Superior temporal gyrus (tissue), 1 donor: ENCODE measurements around the gene KLHL29.

Experiments
- DNase-seq: peaks from one replicate; pipeline ENCODE4 v3.0.0-alpha.2; 2016; ENCODE audit errors: extremely low spot score

Gene KLHL29

DNA sequence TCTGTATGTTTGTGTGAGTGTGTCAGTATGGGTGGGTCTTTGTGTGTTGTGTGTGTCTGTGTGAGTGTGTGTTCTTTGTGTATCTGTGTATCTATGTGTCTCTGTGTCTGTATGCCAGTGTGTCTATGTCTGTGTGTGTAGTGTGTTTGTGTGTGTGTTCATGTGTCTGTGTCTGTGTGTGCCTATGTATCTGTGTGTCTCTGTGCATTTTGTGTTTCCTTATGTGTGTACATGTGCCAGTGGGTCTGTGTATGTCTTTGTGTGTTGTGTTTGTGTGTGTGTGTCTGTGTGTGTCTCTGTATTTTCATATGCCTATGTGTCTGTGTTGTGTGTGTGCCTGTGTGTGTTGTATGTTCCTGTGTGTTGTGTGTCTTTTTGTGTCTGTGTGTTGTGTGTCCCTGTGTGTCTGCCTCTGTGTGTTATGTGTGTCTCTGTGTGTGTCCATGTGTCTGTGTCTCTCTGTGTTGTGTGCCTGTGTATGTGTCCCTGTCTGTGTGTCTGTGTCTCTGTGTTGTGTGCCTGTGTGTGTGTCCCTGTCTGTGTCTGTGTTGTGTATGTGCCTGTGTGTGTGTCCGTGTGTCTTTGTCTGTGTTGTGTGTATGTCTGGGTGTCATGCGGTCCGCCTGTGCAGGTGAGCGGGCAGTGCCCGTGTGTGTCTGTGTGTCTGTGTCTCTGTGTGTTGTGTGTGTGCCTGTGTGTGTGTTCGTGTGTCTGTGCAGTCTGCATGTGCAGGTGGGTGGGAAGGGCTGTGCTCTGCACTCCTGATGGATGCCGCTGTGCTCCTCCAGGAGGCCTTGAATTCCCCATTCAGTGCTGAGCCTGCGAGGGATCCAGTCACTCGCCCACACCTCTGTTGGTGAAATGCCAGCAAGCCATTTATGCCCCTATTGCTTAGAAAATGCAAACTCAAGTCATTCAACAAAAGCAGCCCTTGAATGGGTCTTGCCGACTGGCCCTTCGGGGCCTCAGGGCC is 37.4 kb downstream of the KLHL29 start:
- DNase-seq: no peak

- no peak for DNase-seq
Observed at GRCh38 chr2:23423062-23423872, 38.3 kb downstream of the KLHL29 start.

DNA sequence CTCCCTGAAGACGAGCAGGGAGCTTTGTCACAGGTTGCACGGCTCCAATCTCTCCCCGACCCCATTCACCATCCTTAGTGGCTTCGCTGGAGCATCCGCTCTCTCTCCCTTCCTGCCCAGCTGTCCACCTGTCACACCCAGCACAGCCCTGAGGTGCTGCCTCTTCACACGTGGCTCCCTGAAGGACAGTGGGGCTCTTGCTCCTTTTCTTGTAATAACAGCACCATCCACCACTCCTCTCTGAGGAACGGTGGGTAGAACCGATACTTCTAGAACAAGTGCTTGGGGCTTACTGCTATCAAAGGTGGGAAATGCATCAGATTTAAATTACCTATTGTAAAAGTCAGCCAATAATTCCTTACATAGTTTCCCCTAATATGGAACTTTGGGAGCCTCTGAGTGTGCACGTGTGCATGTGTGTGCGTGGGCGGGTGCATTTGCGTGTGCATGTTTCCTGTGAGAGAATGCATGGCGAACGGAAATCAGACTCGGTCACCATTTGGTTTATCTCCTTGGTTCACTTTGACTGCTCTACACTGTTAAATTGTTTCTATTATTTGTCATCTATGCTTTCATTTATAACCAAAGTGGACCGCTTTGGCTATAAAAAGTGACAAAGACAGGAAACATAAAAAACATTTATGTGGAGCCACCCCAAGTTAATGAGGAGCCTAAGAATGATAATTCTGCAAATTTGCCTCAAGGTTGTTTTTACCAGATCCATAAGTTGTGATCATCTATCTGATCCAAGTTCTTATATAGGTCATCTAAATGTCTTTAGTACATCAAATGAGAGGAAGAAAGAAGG is 39.1 kb downstream of the KLHL29 start:
- no peak for DNase-seq

- DNase-seq: no peak
Observed at GRCh38 chr2:23425338-23425871, 40.4 kb downstream of the KLHL29 start.

GRCh38 chr2:23425885-23426262 is 40.9 kb downstream of the KLHL29 start:
- no peak for DNase-seq

DNA sequence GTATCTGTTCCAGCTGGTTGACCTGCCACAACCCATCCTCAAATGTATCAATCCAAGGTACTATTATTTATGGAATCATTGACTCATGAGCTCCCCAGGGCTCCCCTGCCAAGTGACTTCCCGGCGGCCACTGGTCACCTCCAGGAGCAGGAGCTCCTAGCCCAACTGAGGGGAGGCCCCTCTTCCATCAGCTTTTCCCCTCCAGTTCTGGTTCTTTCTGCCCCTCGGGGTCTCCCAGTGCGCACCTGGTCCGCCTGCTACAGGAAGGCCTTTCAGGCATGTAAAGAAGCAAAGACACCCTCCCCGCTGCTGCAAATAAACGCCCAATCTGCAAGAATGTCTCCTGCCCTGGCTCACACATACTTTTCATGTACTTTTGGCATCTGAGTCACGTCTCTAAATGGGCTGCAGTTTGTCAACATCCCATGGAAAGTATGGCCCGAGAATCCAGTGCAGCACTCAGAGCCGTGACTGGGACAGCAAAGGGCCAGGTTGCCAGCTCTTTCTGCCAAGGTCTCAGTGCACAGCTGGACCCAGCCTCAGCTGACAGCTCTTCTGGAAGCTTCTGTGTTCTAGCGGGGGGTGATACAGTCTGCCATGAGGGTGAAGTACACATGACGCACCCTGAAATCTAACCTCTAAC is 41.4 kb downstream of the KLHL29 start:
- DNase-seq: no peak

- no peak for DNase-seq
Observed at GRCh38 chr2:23427350-23427749, 42.4 kb downstream of the KLHL29 start.

DNA sequence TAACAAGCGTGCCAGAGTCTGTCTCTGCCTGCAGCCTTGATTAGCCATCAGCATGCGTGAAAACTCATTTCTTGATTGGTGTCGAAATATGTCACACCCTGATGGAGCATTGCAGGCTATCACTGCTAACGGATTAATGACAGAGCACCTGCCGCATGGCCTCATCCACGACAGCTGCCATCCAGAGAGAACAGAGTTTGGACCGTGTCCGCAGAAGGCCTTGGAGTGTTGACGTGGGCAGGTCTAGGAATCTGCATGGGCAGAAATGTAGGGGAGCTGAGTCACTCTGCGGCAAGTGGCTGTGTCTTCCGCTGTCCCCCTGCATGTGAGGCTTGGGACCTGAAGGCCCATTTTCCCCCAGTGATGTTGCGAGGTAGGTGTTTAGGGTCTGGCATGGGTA is 43.0 kb downstream of the KLHL29 start:
- no peak for DNase-seq

GRCh38 chr2:23429036-23429435 is 44.1 kb downstream of the KLHL29 start:
- no peak for DNase-seq

DNA sequence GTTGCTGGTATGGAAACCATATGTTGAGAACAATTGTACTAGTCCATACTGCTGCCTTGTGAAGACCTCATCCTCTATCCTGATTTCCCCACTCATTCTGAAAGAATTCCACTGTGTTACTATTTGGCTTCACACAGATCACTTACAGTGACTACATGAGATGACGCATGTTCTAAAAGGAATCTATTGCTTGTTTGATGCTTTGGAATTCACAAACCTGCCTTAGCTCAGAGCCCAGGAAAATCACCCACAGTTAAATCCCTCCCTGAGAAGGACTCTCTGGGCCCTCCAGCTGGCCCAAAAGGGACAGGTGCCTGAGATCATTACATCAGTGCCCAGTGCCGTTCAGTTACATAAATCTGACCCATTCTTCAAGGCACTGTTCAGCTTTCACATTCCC is 45.3 kb downstream of the KLHL29 start:
- no peak for DNase-seq

DNA sequence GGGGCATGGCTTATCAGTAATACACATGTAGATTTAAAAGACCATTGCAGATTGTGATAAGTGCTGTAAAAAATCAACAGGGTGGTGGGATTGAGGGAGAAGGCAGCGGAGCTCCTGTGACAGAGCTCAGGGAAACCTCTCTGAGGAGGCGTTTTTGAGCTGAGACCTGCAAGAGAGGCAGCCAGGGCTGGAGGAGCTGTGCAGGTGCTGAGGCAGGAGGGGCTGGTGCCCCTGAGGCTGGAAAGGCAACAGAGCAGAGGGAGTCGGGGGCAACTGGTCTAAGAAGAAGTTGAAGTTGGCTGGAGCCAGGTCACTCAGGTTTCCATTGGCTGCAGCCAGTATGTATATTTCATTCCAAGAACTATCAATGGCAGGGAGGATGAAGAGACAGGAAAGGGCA is 47.6 kb downstream of the KLHL29 start:
- DNase-seq: no peak

DNA sequence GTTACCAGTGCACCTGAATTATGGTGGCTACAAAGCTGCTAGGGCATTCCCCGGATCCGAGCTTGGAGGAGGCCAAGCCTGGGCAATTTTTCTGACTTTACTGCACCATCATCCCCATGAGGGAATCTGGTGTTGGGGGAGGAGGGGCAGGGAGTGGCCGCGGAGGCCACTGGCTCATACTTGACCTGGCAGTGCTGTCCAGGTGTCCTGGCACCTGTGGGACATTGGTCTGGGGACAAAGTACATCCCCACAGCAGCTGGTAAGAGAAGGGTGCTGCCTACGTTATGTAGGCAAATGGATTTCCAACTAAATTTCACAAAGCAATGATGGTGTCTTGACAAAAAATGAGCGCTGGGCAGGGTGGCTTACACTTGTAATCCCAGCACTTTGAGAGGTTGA is 48.3 kb downstream of the KLHL29 start:
- DNase-seq: no peak

- no peak for DNase-seq
Observed at GRCh38 chr2:23434721-23435121, 49.7 kb downstream of the KLHL29 start.

GRCh38 chr2:23435250-23436035 is 50.5 kb downstream of the KLHL29 start:
- no peak for DNase-seq

- no peak for DNase-seq
Observed at GRCh38 chr2:23436346-23437098, 51.5 kb downstream of the KLHL29 start.

GRCh38 chr2:23441414-23441813 is 56.4 kb downstream of the KLHL29 start:
- no peak for DNase-seq

DNA sequence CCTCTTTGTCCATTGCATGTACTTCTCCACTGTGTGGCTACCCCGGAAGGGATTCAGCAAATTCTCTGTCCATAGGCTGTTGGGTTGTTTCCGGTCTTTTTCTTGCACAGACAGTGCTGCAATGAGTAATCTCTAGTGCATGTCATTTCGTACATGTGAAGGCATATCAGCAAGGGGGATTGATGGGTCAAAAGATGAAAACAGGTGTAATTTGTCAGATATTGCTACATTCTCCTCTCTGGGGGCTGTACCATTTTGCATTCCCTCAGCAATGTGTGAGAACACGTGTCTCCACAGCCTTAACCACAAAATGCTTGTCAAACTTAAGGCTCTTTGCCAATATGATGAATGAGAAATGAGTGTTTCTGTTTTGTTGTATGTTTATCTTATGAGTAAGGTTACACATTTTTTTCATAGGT is 60.5 kb downstream of the KLHL29 start:
- DNase-seq: no peak

GRCh38 chr2:23446916-23447315 is 61.9 kb downstream of the KLHL29 start:
- no peak for DNase-seq

DNA sequence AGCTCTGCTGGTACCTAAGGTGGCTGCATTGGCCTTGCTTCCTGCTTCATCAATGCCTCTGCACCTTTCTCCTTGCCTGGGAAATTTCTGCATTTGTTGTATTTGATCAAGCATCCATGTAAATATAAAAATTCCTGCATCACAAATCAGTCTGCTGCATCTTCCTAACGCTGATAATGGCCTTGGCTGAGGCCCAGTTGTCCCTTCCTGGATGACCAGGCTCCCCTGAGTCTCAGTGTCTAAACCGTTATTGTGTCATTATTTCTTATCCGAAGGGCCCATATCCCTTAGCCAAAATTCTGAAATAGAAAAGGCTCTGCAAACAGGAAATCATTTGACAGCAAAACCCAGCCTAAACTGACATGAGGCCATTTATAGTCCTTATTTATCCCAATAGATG is 62.4 kb downstream of the KLHL29 start:
- DNase-seq: no peak

DNA sequence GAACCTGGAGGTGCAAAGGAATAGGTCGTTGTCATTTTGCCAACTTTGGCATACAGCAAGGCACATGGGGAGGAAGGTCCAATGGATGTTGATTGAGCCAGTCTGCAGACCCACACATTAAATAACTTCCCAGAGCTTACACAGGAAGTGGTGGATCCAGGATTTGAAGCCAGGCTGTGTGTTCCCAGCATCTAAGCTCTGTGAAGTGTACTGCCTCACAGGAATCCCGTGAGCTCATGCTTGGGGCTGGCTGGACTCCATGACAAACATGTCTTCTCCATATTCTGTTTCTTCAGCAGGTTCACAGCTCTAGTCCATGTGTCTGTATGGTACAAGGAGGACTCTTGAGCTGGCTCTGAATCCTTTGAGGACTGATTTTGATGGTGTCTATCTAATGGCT is 63.9 kb downstream of the KLHL29 start:
- DNase-seq: no peak
